HepG2 (cell line): ENCODE results near the gene EPB41L4A. TPM values are rescaled to one million over a fixed set of nuclear protein-coding genes. Genes with fewer than 3 reads are reported as not detected.

Experiments
- ELF1 ChIP-seq: sonication (generic); formaldehyde crosslinking; IDR thresholded peaks from 2 replicates; pipeline ENCODE4 v1.4.0; 2020; ENCODE audit warnings: missing genetic modification reagents
- ERF ChIP-seq: IDR thresholded peaks from 2 replicates; pipeline ENCODE4 v1.6.1; 2018; ENCODE audit warnings: missing biosample characterization, missing genetic modification reagents
- HHEX ChIP-seq: IDR thresholded peaks from 2 replicates; pipeline ENCODE4 v1.6.1; 2016; ENCODE audit warnings: control low read depth
- TBP ChIP-seq: sonication (generic); formaldehyde crosslinking; IDR thresholded peaks from 2 replicates; pipeline ENCODE4 v1.5.0; 2020; ENCODE audit warnings: missing genetic modification reagents
- YEATS2 ChIP-seq: sonication (generic); formaldehyde crosslinking; IDR thresholded peaks from 2 replicates; pipeline ENCODE4 v1.4.0; 2020; ENCODE audit warnings: missing genetic modification reagents, borderline replicate concordance
- ZBTB8A ChIP-seq: sonication (generic); formaldehyde crosslinking; IDR thresholded peaks from 2 replicates; pipeline ENCODE4 v1.4.0; 2020; ENCODE audit warnings: mild to moderate bottlenecking, low read depth, missing genetic modification reagents, borderline replicate concordance
- ZFP36 ChIP-seq: fragments of 150-350 bp; IDR thresholded peaks from 2 replicates; pipeline ENCODE4 v1.6.1; 2018; ENCODE audit warnings: borderline replicate concordance, low read length, low read depth; ENCODE audit not compliant: partially characterized antibody
- ZKSCAN8 ChIP-seq: IDR thresholded peaks from 2 replicates; pipeline ENCODE4 v1.6.1; 2016; ENCODE audit warnings: borderline replicate concordance, missing genetic modification reagents, missing compliant biosample characterization
- ZNF232 ChIP-seq: sonication (generic); formaldehyde crosslinking; IDR thresholded peaks from 2 replicates; pipeline ENCODE4 v1.4.0; 2020; ENCODE audit warnings: missing genetic modification reagents, borderline replicate concordance
- ZNF619 ChIP-seq: sonication (generic); formaldehyde crosslinking; IDR thresholded peaks from 2 replicates; pipeline ENCODE4 v1.4.0; 2020; ENCODE audit warnings: mild to moderate bottlenecking, missing genetic modification reagents
- ZNF782 ChIP-seq: sonication (generic); formaldehyde crosslinking; IDR thresholded peaks from 2 replicates; pipeline ENCODE4 v1.4.0; 2020; ENCODE audit warnings: missing genetic modification reagents, mild to moderate bottlenecking, borderline replicate concordance
- ZNF792 ChIP-seq: IDR thresholded peaks from 2 replicates; pipeline ENCODE4 v1.6.1; 2016
- ZNF891 ChIP-seq: sonication (generic); formaldehyde crosslinking; IDR thresholded peaks from 2 replicates; pipeline ENCODE4 v1.5.0; 2020; ENCODE audit warnings: mild to moderate bottlenecking, missing genetic modification reagents
- polyA plus RNA-seq, 8 experiments: library from polyadenylated mRNA; depleted of rRNA in 3 of 8; stranded (reverse) in 7 of 8; unstranded in 1 of 8; fragments of >200 nt; fragmentation: Illumina TruSeq in 4 of 8; extraction: Trizol in 4 of 8; gene quantifications; 2 replicates each; pipeline versions ENCODE4 v1.2.1 to v1.2.3, GENCODE V29; 2011 to 2016; ENCODE audit warnings: low read depth in 4 of 8, missing spikeins in 1 of 8, mixed read lengths in 1 of 8; ENCODE audit not compliant: insufficient read depth in 1 of 8
- total RNA-seq, 5 experiments: library from RNA; depleted of rRNA; stranded (reverse); fragments of >200 nt; fragmentation: Illumina TruSeq; extraction: Trizol; gene quantifications; 2 replicates each; pipeline ENCODE4 v1.2.3, GENCODE V29; 2016; ENCODE audit warnings: low read depth in 1 of 5
- TF ChIP-seq, protein P1 (sequence below): sonication (generic); formaldehyde crosslinking; IDR thresholded peaks from 2 replicates; pipeline ENCODE4 v1.5.0; 2020; ENCODE audit warnings: mild to moderate bottlenecking, missing genetic modification reagents, borderline replicate concordance
- TF ChIP-seq, protein P2 (sequence below), 2 experiments: sonication (generic) in 1 of 2; formaldehyde crosslinking in 1 of 2; IDR thresholded peaks; 2 replicates each; pipeline versions ENCODE4 v1.4.0 to v1.6.1; 2018 to 2020; ENCODE audit warnings: missing genetic modification reagents in 2 of 2, borderline replicate concordance in 1 of 2, low read depth in 1 of 2, mild to moderate bottlenecking in 1 of 2, missing biosample characterization in 1 of 2
- TF ChIP-seq, protein P3 (sequence below): sonication (generic); formaldehyde crosslinking; IDR thresholded peaks from 2 replicates; pipeline ENCODE4 v1.8.1; 2023; ENCODE audit warnings: mild to moderate bottlenecking, moderate library complexity, missing genetic modification reagents
- TF ChIP-seq, protein P4 (sequence below): sonication (generic); formaldehyde crosslinking; IDR thresholded peaks from 2 replicates; pipeline ENCODE4 v1.4.0; 2020; ENCODE audit warnings: mild to moderate bottlenecking, missing genetic modification reagents

Gene EPB41L4A
- total and polyA plus RNA-seq, 2 of the 13 experiments (the other 11 are each of a cell fraction or from before 2014, with no cell fraction given), result 0.07 TPM; not detected in 1

DNA sequence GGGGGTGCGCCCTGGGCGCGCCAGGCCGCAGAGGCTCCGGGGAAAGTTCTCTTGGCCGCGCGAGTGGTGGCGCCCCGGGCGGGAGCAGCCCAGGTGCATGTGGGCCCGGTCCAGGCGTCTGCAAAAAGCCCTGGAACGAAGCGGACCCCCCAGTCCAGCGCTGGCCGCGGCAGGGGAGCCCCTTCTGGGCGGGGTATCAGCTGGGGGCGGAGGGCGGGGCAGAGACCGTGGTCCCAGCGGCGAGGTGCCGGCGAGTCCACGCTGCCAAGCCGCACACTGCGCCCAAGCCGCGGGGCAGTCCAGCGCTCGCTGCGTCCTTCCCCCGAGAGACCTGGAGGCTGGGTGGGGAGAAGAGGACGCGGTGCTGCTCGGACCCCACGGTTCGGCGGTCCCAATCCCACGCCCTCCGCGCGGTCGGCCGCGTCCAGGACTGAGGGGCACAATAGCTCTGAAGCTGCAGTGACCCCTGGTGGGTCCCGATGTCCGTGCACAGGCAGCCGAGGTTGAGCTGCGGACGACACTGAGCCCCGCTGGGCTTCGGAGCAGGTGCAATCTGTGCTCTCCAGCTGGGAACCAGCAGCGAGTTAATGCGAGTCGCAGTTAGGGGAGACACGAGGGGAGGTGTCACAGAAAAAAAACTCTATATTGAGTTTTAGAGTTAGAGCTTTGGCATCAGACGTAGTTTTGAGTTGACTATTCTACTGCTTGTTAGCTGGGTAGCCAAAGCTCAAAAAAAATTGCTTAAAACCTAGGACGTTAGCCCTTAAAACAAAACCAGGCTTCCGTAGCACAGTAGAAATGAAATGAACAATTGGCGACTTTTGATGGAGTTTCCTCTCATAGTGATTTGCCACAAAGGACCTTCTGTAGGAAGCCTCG lies 1.1 kb upstream of the EPB41L4A start (continued):
- TF ChIP-seq, protein P1, sequence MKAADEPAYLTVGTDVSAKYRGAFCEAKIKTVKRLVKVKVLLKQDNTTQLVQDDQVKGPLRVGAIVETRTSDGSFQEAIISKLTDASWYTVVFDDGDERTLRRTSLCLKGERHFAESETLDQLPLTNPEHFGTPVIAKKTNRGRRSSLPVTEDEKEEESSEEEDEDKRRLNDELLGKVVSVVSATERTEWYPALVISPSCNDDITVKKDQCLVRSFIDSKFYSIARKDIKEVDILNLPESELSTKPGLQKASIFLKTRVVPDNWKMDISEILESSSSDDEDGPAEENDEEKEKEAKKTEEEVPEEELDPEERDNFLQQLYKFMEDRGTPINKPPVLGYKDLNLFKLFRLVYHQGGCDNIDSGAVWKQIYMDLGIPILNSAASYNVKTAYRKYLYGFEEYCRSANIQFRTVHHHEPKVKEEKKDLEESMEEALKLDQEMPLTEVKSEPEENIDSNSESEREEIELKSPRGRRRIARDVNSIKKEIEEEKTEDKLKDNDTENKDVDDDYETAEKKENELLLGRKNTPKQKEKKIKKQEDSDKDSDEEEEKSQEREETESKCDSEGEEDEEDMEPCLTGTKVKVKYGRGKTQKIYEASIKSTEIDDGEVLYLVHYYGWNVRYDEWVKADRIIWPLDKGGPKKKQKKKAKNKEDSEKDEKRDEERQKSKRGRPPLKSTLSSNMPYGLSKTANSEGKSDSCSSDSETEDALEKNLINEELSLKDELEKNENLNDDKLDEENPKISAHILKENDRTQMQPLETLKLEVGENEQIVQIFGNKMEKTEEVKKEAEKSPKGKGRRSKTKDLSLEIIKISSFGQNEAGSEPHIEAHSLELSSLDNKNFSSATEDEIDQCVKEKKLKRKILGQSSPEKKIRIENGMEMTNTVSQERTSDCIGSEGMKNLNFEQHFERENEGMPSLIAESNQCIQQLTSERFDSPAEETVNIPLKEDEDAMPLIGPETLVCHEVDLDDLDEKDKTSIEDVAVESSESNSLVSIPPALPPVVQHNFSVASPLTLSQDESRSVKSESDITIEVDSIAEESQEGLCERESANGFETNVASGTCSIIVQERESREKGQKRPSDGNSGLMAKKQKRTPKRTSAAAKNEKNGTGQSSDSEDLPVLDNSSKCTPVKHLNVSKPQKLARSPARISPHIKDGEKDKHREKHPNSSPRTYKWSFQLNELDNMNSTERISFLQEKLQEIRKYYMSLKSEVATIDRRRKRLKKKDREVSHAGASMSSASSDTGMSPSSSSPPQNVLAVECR (CRISPR knock-in tag), result no peak; the same call in 1 of the 2 replicates
- TF ChIP-seq HHEX (CRISPR knock-in tag) (no peak), ZKSCAN8 (CRISPR knock-in tag) (no peak), ZBTB8A (CRISPR knock-in tag) (no peak), TBP (no peak), ZNF232 (CRISPR knock-in tag) (0 out of 2 replicates have a peak, but pooled peaks have one; percentile 23), ZNF792 (no peak), ERF (no peak), ZNF619 (CRISPR knock-in tag) (0 out of 2 replicates have a peak, but pooled peaks have one; percentile 32), ZNF782 (CRISPR knock-in tag) (no peak), YEATS2 (CRISPR knock-in tag) (no peak), ZFP36 (no peak), ZNF891 (CRISPR knock-in tag) (0 out of 2 replicates have a peak, but pooled peaks have one; percentile 20), ELF1 (no peak)
- TF ChIP-seq, protein P2, sequence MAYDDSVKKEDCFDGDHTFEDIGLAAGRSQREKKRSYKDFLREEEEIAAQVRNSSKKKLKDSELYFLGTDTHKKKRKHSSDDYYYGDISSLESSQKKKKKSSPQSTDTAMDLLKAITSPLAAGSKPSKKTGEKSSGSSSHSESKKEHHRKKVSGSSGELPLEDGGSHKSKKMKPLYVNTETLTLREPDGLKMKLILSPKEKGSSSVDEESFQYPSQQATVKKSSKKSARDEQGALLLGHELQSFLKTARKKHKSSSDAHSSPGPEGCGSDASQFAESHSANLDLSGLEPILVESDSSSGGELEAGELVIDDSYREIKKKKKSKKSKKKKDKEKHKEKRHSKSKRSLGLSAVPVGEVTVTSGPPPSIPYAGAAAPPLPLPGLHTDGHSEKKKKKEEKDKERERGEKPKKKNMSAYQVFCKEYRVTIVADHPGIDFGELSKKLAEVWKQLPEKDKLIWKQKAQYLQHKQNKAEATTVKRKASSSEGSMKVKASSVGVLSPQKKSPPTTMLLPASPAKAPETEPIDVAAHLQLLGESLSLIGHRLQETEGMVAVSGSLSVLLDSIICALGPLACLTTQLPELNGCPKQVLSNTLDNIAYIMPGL (CRISPR knock-in tag; IDR thresholded peaks at IDR 0.05; ENCODE audit: borderline replicate concordance in 1 of 2, low read depth in 1 of 2), result peak; percentile 72 to 85; a peak in 3 of 4 replicates
- TF ChIP-seq, protein P3, sequence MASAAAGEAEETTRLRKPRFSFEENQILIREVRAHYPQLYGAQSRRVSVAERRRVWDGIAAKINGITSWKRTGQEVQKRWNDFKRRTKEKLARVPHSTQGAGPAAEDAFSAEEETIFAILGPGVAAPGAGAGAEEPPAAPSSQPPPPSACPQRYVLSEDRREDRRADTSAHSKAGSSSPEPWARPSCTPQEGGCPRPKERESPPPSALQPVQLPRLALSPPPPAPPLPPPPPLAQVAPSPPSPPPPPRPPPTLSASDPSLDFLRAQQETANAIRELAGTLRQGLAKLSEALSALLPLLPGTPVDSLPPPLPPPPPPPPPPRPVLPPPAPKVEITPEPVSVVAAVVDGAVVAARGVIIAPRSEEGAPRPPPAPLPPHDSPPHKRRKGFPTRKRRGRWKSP, result 0 out of 2 replicates have a peak, but pooled peaks have one; percentile 28
- TF ChIP-seq, protein P4, sequence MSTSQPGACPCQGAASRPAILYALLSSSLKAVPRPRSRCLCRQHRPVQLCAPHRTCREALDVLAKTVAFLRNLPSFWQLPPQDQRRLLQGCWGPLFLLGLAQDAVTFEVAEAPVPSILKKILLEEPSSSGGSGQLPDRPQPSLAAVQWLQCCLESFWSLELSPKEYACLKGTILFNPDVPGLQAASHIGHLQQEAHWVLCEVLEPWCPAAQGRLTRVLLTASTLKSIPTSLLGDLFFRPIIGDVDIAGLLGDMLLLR, result 0 out of 2 replicates have a peak, but pooled peaks have one; percentile 34
